ENCODE results near the gene SAMD4A.

GRCh38 chr14:54631016-54631415, 64.1 kb downstream of the SAMD4A start:
- TF ChIP-seq CTCF (conservative IDR thresholded peaks at IDR 0.05) = no peak
- TF ChIP-seq ZFX (IDR thresholded peaks at IDR 0.05) = no peak

Data from C4-2B (cell line).